Eye (tissue), 1 donor: ENCODE data around the gene CIBAR2.
"Not testable (repeated sequence)": the region's sequence is repeated elsewhere in the genome, so short reads cannot be mapped to it uniquely, and the experiment has no call there.

ENCODE experiments used
- DNase-seq: peaks from one replicate; pipeline ENCODE4 v3.0.0-alpha.2; 2015

The CIBAR2 gene

DNA sequence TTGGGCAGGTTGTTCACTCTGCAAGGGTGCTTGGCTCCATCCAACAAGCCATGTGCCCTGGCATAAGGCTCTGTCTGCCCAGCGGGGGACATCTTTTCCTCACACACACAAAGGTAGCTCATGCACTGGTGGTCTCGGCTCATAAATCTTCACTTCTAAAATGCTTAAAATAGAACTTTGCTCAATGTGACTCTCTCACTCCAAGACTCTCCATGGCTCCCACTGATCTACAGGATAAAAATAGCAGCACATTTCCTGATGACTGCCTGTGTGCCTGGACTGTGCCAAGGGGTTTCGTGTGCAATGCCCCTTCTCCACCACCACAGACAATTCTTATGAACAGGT lies 15.1 kb upstream of the CIBAR2 start:
- no peak for DNase-seq

DNA sequence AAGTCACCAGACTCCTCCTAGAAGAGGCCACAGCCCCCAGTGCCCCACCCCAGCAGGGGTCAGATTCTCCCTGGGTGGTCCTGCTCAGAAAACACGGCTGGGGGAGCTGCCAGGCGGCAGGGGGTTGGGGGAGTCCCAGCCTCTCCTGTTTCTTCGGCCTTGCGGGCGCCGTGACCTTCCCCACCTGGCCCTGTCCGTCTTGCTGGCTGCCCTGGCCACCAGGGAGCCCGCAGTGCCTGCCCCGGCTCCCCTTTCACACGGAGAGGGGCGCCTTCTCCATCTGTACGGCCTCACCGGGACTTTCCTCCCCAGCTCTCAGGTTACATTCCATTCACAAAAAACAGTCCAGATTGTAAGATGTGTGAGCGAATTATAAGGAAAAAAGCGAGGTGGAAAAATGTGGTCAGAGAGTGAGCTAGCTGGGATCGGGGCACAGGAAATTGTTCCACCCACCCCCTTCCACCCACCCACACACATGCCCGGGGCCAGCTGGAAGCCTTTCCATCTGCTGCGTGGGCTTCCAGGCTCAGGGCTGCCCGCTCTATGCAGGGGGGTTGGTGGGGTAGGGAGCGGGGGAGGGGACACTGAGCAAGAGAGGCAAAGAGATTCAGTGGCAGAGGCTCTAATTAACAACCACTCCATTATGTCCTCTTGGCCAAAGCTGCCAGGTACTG lies 14.6 kb upstream of the CIBAR2 start:
- DNase-seq, result peak; percentile 88

DNA sequence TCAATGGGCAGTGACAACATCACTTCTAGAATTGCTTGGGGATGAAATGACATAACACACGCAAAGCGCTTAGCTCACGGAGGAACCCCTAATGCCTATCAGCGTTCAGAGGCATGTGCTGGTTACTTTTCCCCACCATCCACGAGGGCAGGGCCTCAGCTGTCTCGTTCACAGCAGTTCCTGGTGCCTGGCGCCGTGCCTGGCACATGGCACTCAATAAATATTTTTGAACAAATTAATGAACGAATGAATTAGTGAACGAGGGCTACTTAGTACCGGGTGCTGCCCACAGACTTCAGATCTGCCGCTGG lies 14.1 kb upstream of the CIBAR2 start:
- DNase-seq, result no peak

DNA sequence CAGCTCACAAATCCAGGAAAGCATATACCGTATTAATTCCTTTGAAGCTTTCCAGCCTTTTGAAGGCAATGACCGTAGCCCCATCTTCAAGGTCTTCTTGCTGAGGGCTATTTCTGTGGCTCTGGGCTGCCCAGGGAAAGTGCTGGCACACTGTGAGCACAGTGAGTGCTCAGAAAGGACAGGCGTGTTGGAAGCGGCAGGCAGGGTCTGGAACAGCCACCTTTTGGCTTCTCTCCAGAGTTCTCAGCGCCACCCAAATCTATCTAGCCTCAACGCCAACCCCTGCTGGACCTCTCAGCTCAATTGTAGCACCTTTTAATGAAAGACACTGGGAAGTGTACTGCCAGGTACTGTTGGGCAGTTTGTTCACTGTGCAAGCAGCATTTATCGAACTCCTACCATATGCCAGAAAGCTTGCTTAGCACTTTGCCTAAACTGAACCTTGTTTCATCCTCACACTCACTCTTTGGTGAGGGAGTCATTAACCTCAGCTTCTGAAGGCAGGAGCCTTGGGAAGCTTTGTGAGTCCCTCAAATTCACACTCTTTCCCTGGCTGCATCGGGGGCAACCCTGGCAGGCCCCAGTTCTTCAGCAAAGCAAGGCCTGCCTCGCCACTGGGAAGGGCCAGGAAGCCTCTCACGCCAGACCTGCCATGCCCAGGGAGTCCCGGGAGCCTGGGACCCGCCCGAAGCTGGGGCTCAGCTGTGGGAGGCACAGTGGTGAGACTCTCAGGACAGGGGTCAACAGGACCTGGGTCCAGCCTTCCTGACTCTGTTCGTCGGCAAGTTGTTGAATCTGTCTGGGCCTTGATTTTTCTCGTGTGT lies 13.5 kb upstream of the CIBAR2 start:
- no peak for DNase-seq

DNA sequence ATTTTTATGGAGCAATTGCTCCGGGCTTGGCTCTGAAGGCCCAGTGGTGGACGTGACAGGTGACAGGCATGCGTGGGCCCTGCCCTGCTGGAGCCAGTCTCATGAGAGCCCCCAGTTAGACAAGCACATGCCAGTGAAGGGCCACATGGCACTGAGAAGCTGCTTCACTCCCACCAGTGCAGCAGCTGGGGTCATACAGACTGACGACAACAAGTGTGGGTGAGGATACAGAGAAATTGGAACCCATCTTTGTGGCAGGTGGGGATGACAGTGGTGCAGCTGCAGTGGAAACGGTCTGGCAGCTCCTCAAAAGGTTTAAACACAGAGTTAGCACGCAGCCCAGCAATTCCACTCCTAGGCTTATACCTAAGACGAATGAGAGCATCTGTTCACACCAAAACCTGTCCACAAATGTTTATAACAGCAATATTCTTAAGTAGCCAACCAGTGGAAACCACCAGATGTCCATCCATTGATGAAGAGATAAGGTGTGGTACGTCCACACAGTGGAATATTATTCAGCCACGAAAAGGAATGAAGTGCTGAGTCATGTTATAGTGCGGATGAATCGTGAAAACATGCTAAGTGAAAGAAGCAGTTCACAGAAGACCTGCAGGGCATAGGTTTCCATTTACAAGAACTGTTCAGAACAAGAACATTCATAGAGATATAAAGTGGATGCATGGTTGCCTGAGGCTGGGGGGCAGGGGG lies 12.5 kb upstream of the CIBAR2 start:
- no peak for DNase-seq

DNA sequence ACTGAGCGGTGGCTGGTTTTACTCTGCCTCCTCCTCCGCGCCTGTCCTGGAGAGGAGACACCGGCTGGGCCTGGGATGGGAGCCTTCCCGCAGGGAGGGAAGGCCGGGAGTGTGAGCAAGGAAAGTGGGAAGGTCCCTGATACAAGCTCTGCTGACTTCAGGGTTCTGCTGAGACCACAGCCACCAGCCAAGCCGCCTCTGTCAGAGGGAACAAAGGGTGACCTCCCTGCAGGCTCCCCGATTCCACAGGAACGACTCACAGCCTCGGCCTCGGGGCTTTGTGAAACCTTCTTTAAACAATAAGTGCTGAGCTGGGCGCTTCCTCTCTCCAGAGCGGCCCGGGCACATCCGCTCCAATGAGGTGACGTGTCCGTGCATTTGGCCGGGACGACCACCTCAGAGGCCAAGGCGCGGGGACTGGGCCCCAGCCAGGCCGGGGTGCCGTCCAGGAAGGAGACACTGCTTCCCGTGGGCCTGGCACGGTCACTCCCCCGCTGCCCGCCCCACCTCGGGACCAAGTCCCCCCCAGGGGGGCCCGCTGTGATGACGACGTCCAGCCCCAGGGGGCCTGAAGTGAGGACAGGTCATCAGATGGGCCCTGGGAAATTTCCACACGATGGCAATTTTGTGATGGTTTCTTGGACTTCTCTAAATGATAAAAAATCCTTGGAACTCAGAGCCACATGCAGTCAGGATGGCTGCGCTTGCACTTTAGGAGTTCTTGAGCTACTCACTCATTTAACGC lies 11.8 kb upstream of the CIBAR2 start:
- DNase-seq, result no peak

DNA sequence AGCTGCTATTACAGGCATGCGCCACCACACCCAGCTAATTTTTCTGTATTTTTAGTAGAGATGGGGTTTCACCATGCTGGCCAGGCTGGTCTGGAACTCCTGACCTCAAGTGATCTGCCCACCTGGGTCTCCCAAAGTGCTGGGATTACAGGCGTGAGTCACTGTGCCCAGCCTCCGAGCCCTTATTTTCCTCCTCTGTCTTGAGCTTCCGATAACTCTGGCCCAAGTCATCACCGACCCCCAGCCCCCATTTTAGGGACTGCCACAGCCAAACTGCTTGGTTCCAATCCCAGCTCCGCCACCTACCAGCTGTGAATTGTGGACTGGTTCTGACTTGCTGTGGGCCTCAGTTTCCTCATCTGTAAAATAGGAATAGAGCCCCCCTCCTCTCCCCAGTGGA lies 11.2 kb upstream of the CIBAR2 start:
- DNase-seq, result not testable (repeated sequence)

DNA sequence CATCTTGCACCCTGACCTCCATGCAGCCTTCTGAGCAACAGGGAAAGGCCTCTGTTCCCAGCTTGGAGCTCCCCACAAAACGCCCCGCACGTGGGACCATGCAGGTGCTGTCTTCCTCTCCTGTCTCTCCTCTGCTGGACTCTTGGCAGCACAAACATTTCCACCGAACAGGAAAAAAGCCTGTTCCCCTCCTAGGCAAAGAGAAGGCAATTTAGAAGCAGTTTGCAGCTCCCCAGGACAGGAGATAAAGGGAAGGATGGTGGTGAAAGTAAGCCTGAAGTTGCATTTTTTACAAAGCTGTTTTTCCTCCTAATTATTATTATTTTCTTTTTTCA lies 7.7 kb upstream of the CIBAR2 start:
- DNase-seq, result no peak

DNA sequence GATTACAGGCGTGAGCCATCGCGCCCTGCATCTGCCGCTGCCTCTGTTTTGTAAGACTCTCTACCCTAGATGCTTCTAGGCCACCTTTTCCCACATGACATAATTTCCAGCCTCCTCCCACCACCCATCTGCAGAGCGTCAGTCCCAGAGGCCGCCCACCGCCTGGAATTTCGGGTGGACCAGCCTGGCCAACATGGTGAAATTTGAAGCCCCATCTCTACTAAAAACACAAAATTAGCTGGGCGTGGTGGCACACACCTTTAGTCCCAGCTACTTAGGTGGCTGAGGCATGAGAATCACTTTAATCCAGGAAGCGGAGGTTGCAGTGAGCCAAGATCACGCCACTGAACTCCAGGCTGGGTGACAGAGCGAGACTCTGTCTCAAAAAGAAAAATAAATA lies 5.1 kb upstream of the CIBAR2 start:
- DNase-seq, result no peak

DNA sequence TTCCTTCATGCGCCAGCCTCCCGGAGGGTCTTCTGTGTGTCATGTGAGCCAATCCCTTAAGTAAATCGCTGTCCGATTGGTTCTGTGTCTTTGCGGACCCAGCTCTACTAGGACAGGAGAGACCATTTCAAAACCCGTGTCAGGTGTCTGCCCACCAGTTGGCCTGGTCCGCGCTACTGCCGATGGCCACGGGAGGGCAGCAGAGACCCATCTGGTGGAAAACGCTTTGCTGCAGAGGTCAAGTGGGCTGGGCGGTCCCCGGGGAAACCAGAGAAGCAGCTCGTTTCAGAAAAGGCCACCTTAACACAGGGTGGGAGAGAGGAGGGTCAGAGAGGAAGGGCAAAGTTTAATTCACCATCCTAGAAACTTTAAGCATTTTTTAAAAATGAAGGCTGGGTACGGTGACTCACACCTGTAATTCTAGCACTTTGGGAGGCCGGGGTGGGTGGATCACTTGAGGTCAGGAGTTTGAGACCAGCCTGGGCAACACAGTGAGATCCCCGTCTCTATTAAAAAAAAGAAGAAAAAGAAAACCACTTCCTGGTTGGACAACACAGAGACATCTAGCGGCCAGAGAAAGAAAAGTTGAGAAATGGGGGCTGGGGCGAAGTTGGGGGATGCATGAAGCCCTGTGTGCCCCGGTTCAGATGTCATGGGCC lies 2.8 kb upstream of the CIBAR2 start:
- DNase-seq, result peak; percentile 96

DNA sequence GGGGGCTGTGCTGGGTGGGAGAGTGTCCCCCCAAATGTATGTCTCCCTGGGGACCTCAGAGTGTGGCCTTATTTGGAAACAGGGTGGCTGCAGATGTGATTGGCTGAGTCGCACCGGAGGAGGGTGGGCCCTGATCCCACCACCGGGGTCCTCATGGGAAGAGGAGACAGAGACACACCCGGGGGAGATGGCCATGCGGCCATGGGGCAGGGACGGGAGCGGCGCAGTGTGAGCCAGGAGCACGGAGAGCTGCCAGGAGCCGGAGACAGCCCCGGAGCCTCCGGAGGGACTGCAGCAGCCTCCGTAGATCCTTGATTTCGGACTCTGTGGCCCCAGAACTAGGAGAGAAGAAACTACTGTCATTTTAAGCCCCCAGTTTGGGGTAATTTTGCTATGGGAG lies 1.6 kb upstream of the CIBAR2 start:
- DNase-seq, result no peak

DNA sequence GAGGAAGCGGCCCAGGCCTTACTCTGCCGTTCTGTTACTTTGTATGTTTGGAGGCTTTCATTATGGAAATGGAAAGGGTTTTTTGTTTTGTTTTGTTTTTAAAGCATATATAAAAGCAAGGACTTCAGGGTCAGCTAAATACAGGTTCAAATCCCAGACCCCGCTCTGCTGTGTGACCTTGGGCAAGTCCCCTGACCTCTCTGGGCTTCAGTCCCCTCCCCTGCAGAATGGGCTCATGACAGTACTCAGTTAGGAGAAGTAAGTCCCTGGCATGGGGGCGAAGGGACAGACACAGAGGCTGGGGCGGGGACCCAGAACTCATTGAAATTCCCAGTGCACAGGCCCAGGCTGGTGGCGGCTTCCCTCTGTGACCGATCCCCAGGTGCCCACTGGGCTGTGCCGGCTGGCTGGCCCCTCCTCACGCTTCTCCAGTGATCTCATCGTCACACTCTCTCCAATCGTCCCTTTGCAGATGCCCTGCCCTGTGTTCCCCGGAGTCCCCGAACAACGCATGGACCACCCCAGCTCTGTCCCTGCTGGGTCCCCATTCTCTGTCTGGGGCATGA lies 979 bp upstream of the CIBAR2 start:
- no peak for DNase-seq

DNA sequence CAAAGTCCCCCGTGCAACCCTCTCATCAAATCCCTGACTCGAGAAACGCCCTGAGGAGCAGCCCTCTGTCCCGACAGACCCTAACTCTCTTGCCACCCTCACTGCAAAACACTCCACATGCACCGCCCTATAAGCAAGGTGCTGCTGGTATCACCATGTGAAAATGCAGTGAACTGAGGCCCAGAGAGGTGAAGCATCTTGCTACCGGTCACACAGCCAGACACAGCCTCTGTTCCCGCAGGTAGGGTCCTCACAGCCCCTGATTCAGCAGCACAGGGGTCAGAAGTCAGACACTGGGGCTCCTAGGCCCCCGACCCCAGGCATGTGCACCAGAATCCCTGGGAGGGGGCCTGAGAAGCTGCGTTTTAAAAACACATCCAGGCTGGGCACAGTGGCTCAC lies 1.1 kb downstream of the CIBAR2 start:
- no peak for DNase-seq

DNA sequence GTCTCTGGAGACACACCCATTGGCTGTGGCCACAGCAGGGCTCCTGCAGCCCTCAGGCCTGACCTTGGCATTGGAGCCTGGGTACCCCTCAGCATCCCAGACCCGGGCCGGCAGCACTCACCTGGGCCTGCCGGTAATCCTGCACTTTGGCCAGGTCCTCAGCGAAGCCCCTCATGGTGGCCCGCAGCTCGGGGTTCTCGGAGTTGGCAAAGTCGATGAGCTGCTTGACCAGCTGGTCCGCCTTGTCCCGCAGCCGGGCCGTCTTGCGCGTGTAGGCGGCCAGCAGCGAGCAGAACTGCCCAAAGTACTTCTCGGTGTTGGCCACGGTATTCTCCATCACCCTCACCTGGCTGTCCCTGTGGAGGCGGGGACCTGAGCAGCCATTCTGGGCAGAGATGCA lies 2.2 kb downstream of the CIBAR2 start:
- no peak for DNase-seq

DNA sequence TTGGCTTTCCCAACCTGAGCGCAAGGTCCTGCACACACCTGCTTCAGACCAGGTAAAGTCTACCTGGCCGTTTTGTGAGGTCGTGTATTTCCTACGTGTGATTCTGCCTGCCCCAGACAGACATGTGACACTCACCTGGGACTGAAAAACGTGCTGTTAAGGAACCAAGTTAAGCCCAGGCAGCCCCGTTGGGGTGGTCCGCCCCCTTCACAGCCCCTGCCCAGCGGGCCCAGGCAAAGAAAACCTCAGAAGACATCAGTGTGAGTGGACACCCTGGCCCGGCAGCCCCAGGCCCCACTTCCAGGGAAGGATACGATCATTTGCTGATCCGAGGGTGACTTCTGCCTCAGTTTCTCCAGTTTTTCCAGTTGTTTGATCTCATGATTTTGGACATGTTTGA lies 4.7 kb downstream of the CIBAR2 start:
- DNase-seq, result no peak

DNA sequence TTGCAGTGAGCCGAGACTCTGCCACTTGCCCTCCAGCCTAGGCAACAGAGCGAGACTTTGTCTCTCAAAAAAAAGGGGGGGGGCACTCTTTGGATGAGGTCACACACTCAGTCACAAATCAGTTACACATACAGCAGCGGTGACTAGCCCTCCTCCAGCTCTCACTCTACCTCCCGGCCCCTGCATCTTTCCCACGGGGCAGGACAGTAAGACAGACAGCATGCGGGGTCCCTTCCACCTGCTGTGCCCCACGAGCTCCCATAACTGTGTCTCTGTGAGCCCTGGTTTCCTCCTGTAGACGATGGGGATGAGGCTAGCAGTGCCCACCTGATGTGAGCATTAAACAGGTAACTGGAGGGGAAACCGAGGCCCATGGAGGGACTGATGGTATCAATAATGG lies 5.2 kb downstream of the CIBAR2 start:
- DNase-seq, result no peak

DNA sequence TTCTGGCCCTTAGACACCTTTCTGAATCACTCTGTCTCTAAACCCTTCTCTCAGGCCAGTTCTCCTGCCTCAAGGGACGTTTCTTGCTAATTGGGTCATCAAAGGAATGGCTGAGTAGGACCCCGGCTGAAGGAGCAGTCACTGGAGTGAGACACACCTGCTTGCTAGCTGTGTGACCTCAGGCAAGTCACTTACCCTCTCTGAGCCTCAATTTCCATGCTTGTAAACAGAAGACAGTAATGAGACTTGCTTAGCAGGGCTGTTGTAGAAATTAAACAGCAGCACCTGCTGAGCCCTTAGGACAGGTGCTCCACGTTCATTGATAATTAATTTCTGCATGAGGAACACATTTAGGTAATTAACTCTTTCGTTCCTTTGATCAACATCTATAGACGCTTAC lies 6.8 kb downstream of the CIBAR2 start:
- no peak for DNase-seq

DNA sequence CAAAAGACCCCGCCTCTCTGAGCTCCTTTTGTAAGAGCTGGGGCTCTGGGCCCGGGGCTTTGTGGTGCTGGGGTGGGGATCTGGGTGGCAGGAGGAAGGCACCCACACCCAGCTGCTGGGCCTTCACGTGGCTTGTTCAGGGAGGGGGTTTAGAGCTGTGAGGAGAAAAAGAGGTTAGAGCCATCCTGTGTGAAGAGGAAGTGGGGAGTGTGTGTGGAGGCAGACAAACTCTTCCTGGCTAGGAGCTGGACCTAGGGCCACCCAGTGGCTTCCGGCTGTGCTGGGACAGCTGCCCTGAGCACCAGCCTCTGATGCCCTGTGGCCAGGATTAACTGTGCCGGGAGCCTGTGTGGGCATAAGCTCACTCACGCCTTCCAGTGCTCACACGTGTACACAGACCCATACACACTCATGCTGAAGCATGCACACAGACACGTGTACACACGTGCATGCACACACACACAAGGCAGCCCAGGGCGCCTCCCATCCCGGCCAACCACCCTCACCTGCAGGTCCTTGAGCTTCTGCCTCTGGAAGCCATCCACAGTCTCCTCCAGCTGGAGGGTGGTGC lies 7.4 kb downstream of the CIBAR2 start:
- DNase-seq, result no peak

DNA sequence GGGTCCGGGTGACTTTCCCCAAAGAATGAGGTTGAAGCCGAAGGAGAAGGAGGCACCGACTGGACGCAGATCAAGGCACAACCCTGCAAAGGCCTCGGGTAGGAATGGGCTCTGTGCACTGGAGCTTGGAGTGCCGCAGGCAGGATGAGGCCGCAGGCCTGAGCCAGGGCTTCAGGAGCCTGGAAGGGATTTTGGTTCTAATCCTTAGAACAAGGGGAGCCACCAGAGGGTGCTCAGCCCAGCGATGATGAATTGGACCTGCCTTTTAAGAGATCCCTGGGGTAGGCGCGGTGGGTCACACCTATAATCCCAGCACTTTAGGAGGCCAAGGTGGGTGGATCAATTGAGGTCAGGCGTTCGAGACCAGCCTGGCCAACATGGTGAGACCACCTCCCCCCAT lies 8.1 kb downstream of the CIBAR2 start:
- no peak for DNase-seq

DNA sequence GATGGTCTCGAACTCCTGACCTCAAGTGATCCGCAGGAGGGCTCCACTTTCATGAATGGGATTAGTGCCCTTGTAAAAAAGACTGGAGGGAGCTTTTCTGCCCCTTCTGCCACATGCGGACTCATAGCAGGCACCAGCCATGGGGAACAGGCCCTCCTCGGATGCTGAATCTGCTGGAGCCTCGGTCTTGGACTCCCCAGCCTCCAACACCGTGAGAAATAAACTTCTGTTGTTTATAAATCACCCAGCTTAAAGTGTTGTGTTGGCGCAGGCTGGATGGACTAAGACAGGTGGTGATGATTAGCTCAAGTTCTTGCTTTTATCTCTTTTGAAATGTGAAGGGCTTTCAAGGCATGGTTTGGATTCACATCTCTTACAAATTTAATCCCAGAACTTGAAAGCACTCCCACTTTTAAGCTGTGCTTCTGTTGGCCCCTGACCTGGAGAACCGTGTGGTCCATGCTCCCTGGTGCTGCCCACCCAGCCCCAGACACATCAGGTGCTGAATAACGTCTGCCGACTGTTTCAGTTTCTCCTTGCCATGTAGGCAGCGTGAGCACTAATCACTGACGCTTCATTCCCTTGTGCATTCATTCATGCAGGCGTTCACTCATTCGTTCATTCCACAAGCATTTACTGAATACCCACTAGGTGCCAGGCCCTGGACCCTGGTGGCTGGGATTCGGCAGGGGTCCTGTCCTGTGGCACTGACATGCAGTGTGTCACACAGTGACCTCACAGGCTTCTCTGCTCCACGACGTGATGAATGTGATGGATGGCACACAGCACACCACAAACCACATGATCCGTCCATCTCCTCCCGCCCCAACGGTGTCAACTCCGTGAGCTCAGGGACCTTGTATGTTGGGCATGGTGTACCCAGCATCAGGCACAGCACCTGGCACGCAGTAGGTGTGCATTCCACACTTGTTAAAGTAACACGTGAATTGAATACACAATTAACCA lies 8.9 kb downstream of the CIBAR2 start:
- DNase-seq, result no peak

DNA sequence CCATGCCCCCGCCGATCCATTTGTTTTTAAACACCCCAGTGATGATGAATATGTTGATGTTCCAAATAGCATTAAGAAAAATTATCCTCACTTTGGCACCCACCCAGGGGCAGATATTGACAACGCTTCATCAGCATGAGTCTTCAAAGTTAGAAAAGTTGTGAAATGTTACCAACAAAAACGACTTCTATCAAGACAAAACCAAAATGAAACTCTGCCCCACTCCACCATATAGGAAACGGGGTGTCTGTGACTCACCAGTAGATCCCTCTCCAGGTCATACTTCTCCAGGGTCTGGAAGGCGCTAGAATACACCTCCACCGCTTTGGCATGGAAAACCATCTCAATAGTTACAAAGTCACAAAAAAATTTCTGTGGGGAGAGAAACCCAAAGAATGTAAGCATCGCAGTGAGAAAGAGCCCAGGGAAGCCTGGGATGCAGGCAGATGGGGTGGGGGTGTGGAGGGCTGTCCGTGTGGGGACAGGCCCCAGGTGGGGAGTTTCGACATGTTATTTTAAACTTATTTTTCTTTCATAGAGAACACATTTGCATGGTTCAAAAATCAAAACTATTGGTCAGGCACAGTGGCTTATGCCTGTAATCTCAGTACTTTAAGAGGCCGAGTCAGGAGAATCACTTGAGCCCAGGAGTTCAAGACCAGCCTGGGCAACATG lies 10.2 kb downstream of the CIBAR2 start:
- no peak for DNase-seq
